K562 (cell line): Measurements from ENCODE around the gene NPC1L1. TPM values are rescaled to one million over a fixed set of nuclear protein-coding genes. Genes with fewer than 3 reads are reported as not detected.
A peak's percentile ranks its signal among the peaks of the same experiment; 100 is the strongest.

Experiments
- CTBP1 ChIP-seq: fragments of 450-650 bp; IDR thresholded peaks from 2 replicates; pipeline ENCODE4 v1.6.1; 2016; ENCODE audit warnings: borderline replicate concordance
- DACH1 ChIP-seq: fragments of 450-650 bp; IDR thresholded peaks from 2 replicates; pipeline ENCODE4 v1.6.1; 2018; ENCODE audit not compliant: partially characterized antibody
- IRF1 ChIP-seq: sonication (generic); formaldehyde crosslinking; IDR thresholded peaks from 2 replicates; pipeline ENCODE4 v1.8.0; 2022; ENCODE audit warnings: missing genetic modification reagents, mild to moderate bottlenecking, borderline replicate concordance
- SAFB ChIP-seq: fragments of 200-400 bp; formaldehyde crosslinking; IDR thresholded peaks from 2 replicates; pipeline ENCODE4 v1.6.1; 2017; ENCODE audit warnings: low read depth, low read length, borderline replicate concordance
- ZNF282 ChIP-seq: sonication (generic); formaldehyde crosslinking; IDR thresholded peaks from 2 replicates; pipeline ENCODE4 v1.8.1; 2023; ENCODE audit warnings: missing genetic modification reagents
- ZNF431 ChIP-seq: sonication (generic); formaldehyde crosslinking; IDR thresholded peaks from 2 replicates; pipeline ENCODE4 v1.8.0; 2022; ENCODE audit warnings: mild to moderate bottlenecking, missing genetic modification reagents
- polyA plus RNA-seq, 8 experiments: library from polyadenylated mRNA; depleted of rRNA in 4 of 8; stranded (reverse) in 5 of 8; unstranded in 3 of 8; fragments of >200 nt; fragmentation: Nextera tagmentation in 2 of 8; fragmentation: Illumina TruSeq in 1 of 8; extraction: Ambion mirVana in 2 of 8; extraction: Trizol in 1 of 8; gene quantifications; 2 replicates each; pipeline versions ENCODE4 v1.2.1 to v1.2.3, GENCODE V29; 2011 to 2014; ENCODE audit warnings: inconsistent platforms in 1 of 8, missing spikeins in 1 of 8
- total RNA-seq, 7 experiments: library from RNA; depleted of rRNA in 6 of 7; stranded (reverse); fragments of >200 nt in 6 of 7; fragmentation: Illumina TruSeq in 2 of 7; extraction: Trizol in 2 of 7; gene quantifications; 2 replicates each; pipeline versions ENCODE4 v1.2.1 to v1.2.3, GENCODE V29; 2011 to 2021; ENCODE audit warnings: low replicate concordance in 1 of 7
- TF ChIP-seq, protein P1 (sequence below): fragments of 450-650 bp; IDR thresholded peaks from 2 replicates; pipeline ENCODE4 v1.6.1; 2016; ENCODE audit warnings: mild to moderate bottlenecking, moderate library complexity

The NPC1L1 gene
- total and polyA plus RNA-seq, 9 of the 15 experiments (the other 6 are each of a cell fraction or from before 2014, with no cell fraction given) = 0.01 to 0.18 (median 0.07) TPM; not detected in 4

GRCh38 chr7:44494960-44495359, 46.2 kb downstream of the NPC1L1 start (continued):
- TF ChIP-seq, protein P1, sequence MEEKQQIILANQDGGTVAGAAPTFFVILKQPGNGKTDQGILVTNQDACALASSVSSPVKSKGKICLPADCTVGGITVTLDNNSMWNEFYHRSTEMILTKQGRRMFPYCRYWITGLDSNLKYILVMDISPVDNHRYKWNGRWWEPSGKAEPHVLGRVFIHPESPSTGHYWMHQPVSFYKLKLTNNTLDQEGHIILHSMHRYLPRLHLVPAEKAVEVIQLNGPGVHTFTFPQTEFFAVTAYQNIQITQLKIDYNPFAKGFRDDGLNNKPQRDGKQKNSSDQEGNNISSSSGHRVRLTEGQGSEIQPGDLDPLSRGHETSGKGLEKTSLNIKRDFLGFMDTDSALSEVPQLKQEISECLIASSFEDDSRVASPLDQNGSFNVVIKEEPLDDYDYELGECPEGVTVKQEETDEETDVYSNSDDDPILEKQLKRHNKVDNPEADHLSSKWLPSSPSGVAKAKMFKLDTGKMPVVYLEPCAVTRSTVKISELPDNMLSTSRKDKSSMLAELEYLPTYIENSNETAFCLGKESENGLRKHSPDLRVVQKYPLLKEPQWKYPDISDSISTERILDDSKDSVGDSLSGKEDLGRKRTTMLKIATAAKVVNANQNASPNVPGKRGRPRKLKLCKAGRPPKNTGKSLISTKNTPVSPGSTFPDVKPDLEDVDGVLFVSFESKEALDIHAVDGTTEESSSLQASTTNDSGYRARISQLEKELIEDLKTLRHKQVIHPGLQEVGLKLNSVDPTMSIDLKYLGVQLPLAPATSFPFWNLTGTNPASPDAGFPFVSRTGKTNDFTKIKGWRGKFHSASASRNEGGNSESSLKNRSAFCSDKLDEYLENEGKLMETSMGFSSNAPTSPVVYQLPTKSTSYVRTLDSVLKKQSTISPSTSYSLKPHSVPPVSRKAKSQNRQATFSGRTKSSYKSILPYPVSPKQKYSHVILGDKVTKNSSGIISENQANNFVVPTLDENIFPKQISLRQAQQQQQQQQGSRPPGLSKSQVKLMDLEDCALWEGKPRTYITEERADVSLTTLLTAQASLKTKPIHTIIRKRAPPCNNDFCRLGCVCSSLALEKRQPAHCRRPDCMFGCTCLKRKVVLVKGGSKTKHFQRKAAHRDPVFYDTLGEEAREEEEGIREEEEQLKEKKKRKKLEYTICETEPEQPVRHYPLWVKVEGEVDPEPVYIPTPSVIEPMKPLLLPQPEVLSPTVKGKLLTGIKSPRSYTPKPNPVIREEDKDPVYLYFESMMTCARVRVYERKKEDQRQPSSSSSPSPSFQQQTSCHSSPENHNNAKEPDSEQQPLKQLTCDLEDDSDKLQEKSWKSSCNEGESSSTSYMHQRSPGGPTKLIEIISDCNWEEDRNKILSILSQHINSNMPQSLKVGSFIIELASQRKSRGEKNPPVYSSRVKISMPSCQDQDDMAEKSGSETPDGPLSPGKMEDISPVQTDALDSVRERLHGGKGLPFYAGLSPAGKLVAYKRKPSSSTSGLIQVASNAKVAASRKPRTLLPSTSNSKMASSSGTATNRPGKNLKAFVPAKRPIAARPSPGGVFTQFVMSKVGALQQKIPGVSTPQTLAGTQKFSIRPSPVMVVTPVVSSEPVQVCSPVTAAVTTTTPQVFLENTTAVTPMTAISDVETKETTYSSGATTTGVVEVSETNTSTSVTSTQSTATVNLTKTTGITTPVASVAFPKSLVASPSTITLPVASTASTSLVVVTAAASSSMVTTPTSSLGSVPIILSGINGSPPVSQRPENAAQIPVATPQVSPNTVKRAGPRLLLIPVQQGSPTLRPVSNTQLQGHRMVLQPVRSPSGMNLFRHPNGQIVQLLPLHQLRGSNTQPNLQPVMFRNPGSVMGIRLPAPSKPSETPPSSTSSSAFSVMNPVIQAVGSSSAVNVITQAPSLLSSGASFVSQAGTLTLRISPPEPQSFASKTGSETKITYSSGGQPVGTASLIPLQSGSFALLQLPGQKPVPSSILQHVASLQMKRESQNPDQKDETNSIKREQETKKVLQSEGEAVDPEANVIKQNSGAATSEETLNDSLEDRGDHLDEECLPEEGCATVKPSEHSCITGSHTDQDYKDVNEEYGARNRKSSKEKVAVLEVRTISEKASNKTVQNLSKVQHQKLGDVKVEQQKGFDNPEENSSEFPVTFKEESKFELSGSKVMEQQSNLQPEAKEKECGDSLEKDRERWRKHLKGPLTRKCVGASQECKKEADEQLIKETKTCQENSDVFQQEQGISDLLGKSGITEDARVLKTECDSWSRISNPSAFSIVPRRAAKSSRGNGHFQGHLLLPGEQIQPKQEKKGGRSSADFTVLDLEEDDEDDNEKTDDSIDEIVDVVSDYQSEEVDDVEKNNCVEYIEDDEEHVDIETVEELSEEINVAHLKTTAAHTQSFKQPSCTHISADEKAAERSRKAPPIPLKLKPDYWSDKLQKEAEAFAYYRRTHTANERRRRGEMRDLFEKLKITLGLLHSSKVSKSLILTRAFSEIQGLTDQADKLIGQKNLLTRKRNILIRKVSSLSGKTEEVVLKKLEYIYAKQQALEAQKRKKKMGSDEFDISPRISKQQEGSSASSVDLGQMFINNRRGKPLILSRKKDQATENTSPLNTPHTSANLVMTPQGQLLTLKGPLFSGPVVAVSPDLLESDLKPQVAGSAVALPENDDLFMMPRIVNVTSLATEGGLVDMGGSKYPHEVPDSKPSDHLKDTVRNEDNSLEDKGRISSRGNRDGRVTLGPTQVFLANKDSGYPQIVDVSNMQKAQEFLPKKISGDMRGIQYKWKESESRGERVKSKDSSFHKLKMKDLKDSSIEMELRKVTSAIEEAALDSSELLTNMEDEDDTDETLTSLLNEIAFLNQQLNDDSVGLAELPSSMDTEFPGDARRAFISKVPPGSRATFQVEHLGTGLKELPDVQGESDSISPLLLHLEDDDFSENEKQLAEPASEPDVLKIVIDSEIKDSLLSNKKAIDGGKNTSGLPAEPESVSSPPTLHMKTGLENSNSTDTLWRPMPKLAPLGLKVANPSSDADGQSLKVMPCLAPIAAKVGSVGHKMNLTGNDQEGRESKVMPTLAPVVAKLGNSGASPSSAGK = no peak
- TF ChIP-seq IRF1 (CRISPR knock-in tag) = no peak
- TF ChIP-seq ZNF282 (CRISPR knock-in tag) = no peak
- TF ChIP-seq DACH1 = peak; percentile 97
- no peak for TF ChIP-seq CTBP1
- 0 out of 2 replicates have a peak, but pooled peaks have one; percentile 40 for TF ChIP-seq ZNF431 (CRISPR knock-in tag)
- TF ChIP-seq SAFB = peak; percentile 48; the same call in 1 of the 2 replicates
